Measurements from ENCODE around the gene TMEM184B.

GRCh38 chr22:38222797-38223119 lies 50.1 kb downstream of the TMEM184B start:
- TF ChIP-seq, protein P1, sequence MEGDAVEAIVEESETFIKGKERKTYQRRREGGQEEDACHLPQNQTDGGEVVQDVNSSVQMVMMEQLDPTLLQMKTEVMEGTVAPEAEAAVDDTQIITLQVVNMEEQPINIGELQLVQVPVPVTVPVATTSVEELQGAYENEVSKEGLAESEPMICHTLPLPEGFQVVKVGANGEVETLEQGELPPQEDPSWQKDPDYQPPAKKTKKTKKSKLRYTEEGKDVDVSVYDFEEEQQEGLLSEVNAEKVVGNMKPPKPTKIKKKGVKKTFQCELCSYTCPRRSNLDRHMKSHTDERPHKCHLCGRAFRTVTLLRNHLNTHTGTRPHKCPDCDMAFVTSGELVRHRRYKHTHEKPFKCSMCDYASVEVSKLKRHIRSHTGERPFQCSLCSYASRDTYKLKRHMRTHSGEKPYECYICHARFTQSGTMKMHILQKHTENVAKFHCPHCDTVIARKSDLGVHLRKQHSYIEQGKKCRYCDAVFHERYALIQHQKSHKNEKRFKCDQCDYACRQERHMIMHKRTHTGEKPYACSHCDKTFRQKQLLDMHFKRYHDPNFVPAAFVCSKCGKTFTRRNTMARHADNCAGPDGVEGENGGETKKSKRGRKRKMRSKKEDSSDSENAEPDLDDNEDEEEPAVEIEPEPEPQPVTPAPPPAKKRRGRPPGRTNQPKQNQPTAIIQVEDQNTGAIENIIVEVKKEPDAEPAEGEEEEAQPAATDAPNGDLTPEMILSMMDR (conservative IDR thresholded peaks at IDR 0.05 in 1 of 2, IDR thresholded peaks at IDR 0.05 in 1 of 2; ENCODE audit: extremely low read depth in 1 of 2, insufficient read depth in 1 of 2, low read depth in 1 of 2, low read length in 2 of 2) = no peak
- no peak for TF ChIP-seq EZH2 (IDR thresholded peaks at IDR 0.05; ENCODE audit: borderline replicate concordance, low read length)

Measured in mammary epithelial cell (primary cell).